SU-DHL-6 (cell line): Measurements from ENCODE around the gene IGFBP7.
"Not testable (repeated sequence)": the region's sequence is repeated elsewhere in the genome, so short reads cannot be mapped to it uniquely, and the experiment has no call there.

Experiments
- H2AFZ ChIP-seq: fragments of 200-600 bp; sonication (generic); 2 replicates; pipeline ENCODE4 v1.6.1; 2014; ENCODE audit warnings: low read depth, mild to moderate bottlenecking, moderate library complexity, mixed read lengths, antibody characterized with exemption, low read length; ENCODE audit not compliant: severe bottlenecking
- H3F3A ChIP-seq: fragments of 200-600 bp; shearing (Covaris generic); 2 replicates; pipeline ENCODE4 v1.6.0; 2016; ENCODE audit warnings: antibody characterized with exemption, mild to moderate bottlenecking; ENCODE audit not compliant: insufficient read depth
- H3K27ac ChIP-seq: fragments of 200-600 bp; sonication (generic); 2 replicates; pipeline ENCODE4 v1.5.1; 2016; ENCODE audit warnings: low read depth, mild to moderate bottlenecking, low read length, moderate library complexity, mixed read lengths
- H3K27me3 ChIP-seq: fragments of 200-600 bp; sonication (generic), shearing (Covaris generic); 2 replicates; pipeline ENCODE4 v1.6.0; 2014; ENCODE audit warnings: mild to moderate bottlenecking, low read length
- H3K36me3 ChIP-seq: fragments of 200-600 bp; sonication (generic); 2 replicates; pipeline ENCODE4 v1.6.1; 2014; ENCODE audit warnings: mild to moderate bottlenecking, low read length, mixed read lengths
- H3K4me2 ChIP-seq: fragments of 300-600, 200-600 bp; shearing (Covaris generic), sonication (generic); 2 replicates; pipeline ENCODE4 v1.6.0; 2014; ENCODE audit warnings: low read length, low read depth, mild to moderate bottlenecking; ENCODE audit not compliant: poor library complexity, severe bottlenecking
- H3K4me3 ChIP-seq: fragments of 200-600 bp; sonication (generic); 2 replicates; pipeline ENCODE4 v1.5.1; 2014; ENCODE audit warnings: antibody characterized with exemption, low read length, mild to moderate bottlenecking, mixed read lengths; ENCODE audit not compliant: insufficient read depth, poor library complexity, severe bottlenecking
- H3K79me2 ChIP-seq: fragments of 200-600 bp; sonication (generic); 2 replicates; pipeline ENCODE4 v1.6.1; 2014; ENCODE audit warnings: mild to moderate bottlenecking, low read length, moderate library complexity; ENCODE audit not compliant: insufficient read depth
- H3K9ac ChIP-seq: fragments of 200-600 bp; sonication (generic); 2 replicates; pipeline ENCODE4 v1.7.0; 2014; ENCODE audit warnings: mild to moderate bottlenecking, low read length
- H3K9me2 ChIP-seq: fragments of 200-600 bp; sonication (generic); replicated peaks from 2 replicates; pipeline ENCODE4 v1.6.1; 2014; ENCODE audit warnings: low read length; ENCODE audit not compliant: insufficient read depth
- H3K9me3 ChIP-seq: fragments of 200-600 bp; sonication (generic); 2 replicates; pipeline ENCODE4 v1.6.1; 2014; ENCODE audit warnings: low read length, mixed read lengths; ENCODE audit not compliant: insufficient read depth
- H4K20me1 ChIP-seq: fragments of 200-600 bp; sonication (generic); 2 replicates; pipeline ENCODE4 v1.6.1; 2014; ENCODE audit warnings: low read depth, mild to moderate bottlenecking, antibody characterized with exemption, low read length, moderate library complexity, mixed read lengths
- EZH2phosphoT487 ChIP-seq: fragments of 200-600 bp; sonication (generic), shearing (Covaris generic); conservative IDR thresholded peaks from 2 replicates; pipeline ENCODE4 v1.6.1; 2018; ENCODE audit warnings: mild to moderate bottlenecking, antibody characterized with exemption, low read length, moderate library complexity, mixed read lengths
- TF ChIP-seq, protein P1 (sequence below): fragments of 200-600 bp; sonication (generic); IDR thresholded peaks from one replicate; pipeline ENCODE4 v1.5.1; 2017; ENCODE audit warnings: antibody characterized with exemption, mild to moderate bottlenecking, low read length, moderate library complexity; ENCODE audit not compliant: insufficient read depth, poor library complexity, severe bottlenecking

The IGFBP7 gene

DNA sequence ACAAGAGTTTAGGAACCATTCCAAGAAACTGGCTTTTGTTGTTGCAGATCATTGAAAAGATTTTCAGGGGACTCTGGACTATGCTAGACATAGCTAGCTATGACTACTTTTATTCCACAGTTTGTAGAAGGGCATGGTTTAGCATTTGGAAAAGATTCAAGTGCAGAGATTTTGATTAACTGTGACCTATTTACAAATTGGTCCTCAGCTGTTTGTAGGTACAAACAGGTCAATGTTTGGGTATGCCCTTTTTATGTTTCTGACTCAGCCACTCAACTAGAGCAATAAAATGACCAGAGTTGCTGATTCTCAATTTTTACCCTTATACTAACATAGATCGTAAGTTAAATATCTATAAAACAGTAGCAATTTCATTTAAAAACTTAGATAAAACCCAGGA, 46.7 kb downstream of the IGFBP7 start:
- H3K9me3 ChIP-seq = no peaks in the 10 kb centered on the region
- no peaks in the 10 kb centered on the region for H3K9me2 ChIP-seq
- H3K4me3 ChIP-seq = no peak overlapping the region
- no peaks in the 10 kb centered on the region for H3F3A ChIP-seq
- no peak overlapping the region for H3K9ac ChIP-seq
- H2AFZ ChIP-seq = no peak overlapping the region
- no peak overlapping the region for H3K4me2 ChIP-seq
- no peak for TF ChIP-seq EZH2phosphoT487
- TF ChIP-seq, protein P1, sequence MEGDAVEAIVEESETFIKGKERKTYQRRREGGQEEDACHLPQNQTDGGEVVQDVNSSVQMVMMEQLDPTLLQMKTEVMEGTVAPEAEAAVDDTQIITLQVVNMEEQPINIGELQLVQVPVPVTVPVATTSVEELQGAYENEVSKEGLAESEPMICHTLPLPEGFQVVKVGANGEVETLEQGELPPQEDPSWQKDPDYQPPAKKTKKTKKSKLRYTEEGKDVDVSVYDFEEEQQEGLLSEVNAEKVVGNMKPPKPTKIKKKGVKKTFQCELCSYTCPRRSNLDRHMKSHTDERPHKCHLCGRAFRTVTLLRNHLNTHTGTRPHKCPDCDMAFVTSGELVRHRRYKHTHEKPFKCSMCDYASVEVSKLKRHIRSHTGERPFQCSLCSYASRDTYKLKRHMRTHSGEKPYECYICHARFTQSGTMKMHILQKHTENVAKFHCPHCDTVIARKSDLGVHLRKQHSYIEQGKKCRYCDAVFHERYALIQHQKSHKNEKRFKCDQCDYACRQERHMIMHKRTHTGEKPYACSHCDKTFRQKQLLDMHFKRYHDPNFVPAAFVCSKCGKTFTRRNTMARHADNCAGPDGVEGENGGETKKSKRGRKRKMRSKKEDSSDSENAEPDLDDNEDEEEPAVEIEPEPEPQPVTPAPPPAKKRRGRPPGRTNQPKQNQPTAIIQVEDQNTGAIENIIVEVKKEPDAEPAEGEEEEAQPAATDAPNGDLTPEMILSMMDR = no peak
- no peaks in the 10 kb centered on the region for H3K27me3 ChIP-seq
- H3K27ac ChIP-seq = no peak overlapping the region
- H3K36me3 ChIP-seq = no peaks in the 10 kb centered on the region
- no peaks in the 10 kb centered on the region for H3K79me2 ChIP-seq
- no peaks in the 10 kb centered on the region for H4K20me1 ChIP-seq

DNA sequence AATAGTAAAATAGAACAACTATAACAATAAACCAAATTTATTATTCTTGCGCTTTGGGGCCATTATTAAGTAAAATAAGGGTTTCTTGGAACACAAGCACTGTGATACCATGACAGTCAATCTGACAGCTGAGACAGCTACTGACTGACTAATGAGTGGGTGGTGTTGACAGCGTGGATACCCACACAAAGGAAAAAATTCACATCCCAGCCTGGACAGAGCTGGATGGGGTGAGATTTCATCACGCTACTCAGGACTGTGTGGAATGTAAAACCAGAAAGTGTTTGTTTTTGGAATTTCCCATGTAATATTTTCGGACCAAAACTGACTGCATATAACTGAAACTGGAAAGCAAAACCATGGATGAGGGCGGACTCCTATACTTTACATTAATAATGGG, 48.8 kb downstream of the IGFBP7 start:
- no peaks in the 10 kb centered on the region for H3K27me3 ChIP-seq
- H3K9me2 ChIP-seq = no peaks in the 10 kb centered on the region
- no peaks in the 10 kb centered on the region for H3K79me2 ChIP-seq
- no peaks in the 10 kb centered on the region for H4K20me1 ChIP-seq
- H3K9me3 ChIP-seq = no peaks in the 10 kb centered on the region
- no peak overlapping the region for H3K4me3 ChIP-seq
- H3K36me3 ChIP-seq = no peaks in the 10 kb centered on the region
- no peak overlapping the region for H3K9ac ChIP-seq
- no peaks in the 10 kb centered on the region for H3F3A ChIP-seq
- H3K4me2 ChIP-seq = no peak overlapping the region
- no peak overlapping the region for H2AFZ ChIP-seq
- TF ChIP-seq, protein P1 = no peak
- no peak for TF ChIP-seq EZH2phosphoT487
- no peak overlapping the region for H3K27ac ChIP-seq

DNA sequence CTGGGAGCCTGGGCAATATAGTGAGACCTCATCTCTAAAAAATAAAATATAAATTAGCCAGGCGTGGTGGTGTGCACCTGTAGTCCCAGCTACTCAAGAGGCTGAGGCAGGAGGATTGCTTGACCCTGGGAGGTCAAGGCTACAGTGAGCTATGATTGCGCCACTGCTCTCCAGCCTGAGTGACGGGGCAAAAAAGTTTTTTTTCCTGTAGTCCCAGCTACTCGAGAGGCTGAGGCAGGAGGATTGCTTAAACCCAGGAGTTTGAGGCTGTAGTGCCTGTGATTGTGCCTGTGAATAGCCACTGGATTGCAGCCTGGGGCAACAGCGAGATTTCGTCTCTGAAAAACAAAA, 49.5 kb downstream of the IGFBP7 start:
- not testable (repeated sequence) for H3K9me2 ChIP-seq, H4K20me1 ChIP-seq, H2AFZ ChIP-seq, H3K79me2 ChIP-seq, H3K4me3 ChIP-seq, H3K27ac ChIP-seq, H3K9me3 ChIP-seq, H3K9ac ChIP-seq, H3K4me2 ChIP-seq, H3K27me3 ChIP-seq, H3K36me3 ChIP-seq, H3F3A ChIP-seq

DNA sequence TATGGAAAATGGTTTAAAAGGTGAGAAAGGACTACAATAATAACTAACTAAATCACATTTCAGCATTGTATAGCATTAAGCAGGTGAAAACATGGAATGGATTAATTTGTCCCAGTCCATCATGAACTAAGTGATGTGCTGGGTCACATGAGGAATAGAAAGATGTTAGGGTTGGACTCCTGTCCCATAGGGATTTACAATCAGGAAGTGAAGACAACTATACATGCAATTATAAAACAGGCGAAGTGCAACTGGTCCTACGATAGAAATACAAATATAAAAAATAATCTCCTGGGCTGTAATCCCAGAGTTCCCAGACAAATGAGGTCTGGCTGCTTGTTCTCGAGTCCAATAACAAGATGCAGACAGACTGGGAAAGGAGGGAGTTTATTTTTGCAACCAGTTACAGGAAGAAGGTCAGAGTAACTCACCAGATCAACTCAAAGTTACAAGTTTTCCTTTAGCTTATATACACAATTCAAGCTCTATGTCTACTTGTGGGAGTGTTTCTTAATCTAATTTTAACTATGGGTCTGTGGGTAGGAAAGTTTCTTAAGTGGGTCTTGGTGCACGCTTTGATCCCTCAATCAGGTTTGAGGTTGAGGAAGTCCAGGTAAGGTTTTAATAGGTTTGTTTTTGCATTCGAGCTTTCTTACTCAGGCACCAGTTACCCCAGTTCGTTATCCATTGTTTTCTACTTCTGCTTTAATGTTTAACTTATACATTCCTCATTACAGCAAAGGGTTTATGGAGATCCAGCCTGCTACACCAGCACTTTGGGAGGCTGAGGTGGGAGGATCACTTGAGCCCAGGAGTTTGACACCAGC, 50.1 kb downstream of the IGFBP7 start:
- no peaks in the 10 kb centered on the region for H3K9me2 ChIP-seq
- no peaks in the 10 kb centered on the region for H3K9me3 ChIP-seq
- no peak overlapping the region for H3K4me2 ChIP-seq
- H3K4me3 ChIP-seq = no peak overlapping the region
- H2AFZ ChIP-seq = no peak overlapping the region
- no peak overlapping the region for H3K9ac ChIP-seq
- no peak overlapping the region for H3K27ac ChIP-seq
- H3K27me3 ChIP-seq = no peaks in the 10 kb centered on the region
- no peaks in the 10 kb centered on the region for H3K79me2 ChIP-seq
- H3K36me3 ChIP-seq = no peaks in the 10 kb centered on the region
- no peaks in the 10 kb centered on the region for H3F3A ChIP-seq
- no peaks in the 10 kb centered on the region for H4K20me1 ChIP-seq
- no peak for TF ChIP-seq EZH2phosphoT487
- TF ChIP-seq, protein P1 = no peak
